Measurements from ENCODE around the gene EAF2. TPM values are rescaled to one million over a fixed set of nuclear protein-coding genes. Genes with fewer than 3 reads are reported as not detected.

Gene EAF2
- total and polyA plus RNA-seq, 4 donors, result 1.5 to 6.6 (median 5.3) TPM

DNA sequence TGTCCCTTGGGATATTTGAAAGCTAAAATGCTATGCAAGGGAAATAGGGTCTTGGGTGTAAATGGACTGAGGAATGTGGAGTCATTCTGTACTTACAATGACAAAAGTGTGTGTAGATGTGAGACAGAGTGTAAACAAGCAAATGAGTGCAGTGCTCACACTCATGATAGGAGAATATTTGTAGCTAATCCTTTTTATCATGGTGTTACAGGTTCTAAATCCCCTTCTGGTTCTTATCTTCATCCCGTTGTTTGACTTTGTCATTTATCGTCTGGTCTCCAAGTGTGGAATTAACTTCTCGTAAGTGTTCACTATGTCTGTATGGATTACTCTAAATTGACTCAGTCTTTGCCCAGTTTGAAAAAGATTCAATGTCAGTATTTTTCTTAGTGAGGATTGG is 89.7 kb downstream of the EAF2 start (continued):
- TF ChIP-seq, protein P1, sequence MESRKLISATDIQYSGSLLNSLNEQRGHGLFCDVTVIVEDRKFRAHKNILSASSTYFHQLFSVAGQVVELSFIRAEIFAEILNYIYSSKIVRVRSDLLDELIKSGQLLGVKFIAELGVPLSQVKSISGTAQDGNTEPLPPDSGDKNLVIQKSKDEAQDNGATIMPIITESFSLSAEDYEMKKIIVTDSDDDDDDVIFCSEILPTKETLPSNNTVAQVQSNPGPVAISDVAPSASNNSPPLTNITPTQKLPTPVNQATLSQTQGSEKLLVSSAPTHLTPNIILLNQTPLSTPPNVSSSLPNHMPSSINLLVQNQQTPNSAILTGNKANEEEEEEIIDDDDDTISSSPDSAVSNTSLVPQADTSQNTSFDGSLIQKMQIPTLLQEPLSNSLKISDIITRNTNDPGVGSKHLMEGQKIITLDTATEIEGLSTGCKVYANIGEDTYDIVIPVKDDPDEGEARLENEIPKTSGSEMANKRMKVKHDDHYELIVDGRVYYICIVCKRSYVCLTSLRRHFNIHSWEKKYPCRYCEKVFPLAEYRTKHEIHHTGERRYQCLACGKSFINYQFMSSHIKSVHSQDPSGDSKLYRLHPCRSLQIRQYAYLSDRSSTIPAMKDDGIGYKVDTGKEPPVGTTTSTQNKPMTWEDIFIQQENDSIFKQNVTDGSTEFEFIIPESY (IDR thresholded peaks at IDR 0.05), result no peak
- TF ChIP-seq, protein P2, sequence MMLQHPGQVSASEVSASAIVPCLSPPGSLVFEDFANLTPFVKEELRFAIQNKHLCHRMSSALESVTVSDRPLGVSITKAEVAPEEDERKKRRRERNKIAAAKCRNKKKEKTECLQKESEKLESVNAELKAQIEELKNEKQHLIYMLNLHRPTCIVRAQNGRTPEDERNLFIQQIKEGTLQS (IDR thresholded peaks at IDR 0.05), result no peak
- no peak for TF ChIP-seq EGR1 (IDR thresholded peaks at IDR 0.05; ENCODE audit: low read depth in 2 of 2)
- TF ChIP-seq, protein P3, sequence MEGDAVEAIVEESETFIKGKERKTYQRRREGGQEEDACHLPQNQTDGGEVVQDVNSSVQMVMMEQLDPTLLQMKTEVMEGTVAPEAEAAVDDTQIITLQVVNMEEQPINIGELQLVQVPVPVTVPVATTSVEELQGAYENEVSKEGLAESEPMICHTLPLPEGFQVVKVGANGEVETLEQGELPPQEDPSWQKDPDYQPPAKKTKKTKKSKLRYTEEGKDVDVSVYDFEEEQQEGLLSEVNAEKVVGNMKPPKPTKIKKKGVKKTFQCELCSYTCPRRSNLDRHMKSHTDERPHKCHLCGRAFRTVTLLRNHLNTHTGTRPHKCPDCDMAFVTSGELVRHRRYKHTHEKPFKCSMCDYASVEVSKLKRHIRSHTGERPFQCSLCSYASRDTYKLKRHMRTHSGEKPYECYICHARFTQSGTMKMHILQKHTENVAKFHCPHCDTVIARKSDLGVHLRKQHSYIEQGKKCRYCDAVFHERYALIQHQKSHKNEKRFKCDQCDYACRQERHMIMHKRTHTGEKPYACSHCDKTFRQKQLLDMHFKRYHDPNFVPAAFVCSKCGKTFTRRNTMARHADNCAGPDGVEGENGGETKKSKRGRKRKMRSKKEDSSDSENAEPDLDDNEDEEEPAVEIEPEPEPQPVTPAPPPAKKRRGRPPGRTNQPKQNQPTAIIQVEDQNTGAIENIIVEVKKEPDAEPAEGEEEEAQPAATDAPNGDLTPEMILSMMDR (IDR thresholded peaks at IDR 0.05; ENCODE audit: low read depth, low read length, missing input control), result no peak
- no peak for TF ChIP-seq JUND (IDR thresholded peaks at IDR 0.05)
- TF ChIP-seq HNF4G (IDR thresholded peaks at IDR 0.05), result no peak
- TF ChIP-seq TAF1 (conservative IDR thresholded peaks at IDR 0.05), result no peak
- TF ChIP-seq FOXA2 (IDR thresholded peaks at IDR 0.05), result no peak
- no peak for TF ChIP-seq YY1 (IDR thresholded peaks at IDR 0.05)
- TF ChIP-seq FOXA1 (IDR thresholded peaks at IDR 0.05), result no peak

DNA sequence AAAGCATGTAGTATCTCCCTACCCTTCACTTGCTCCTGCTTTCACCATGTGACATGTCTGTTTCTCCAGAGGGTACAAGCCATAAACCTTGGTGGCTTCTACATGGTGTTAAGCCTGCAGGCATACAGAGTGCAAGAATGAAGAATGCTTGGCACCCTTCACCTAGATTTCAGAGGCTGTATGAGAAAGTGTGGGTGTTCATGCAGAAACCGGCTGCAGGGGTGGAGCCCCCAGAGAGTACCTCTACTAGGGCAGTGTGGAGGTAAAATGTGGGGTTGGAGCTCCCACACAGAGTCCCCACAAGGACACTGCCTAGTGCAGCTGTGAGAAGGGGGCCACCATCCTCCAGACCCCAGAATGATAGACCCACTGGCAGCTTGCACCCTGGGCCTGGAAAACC is 91.4 kb downstream of the EAF2 start:
- H3K4me1 ChIP-seq (ENCODE audit: control insufficient read depth in 4 of 4, insufficient read depth in 4 of 4, low read length in 3 of 4), result no peaks in the 10 kb centered on the region
- WGBS, result 94% methylated on average over 1 of the region's 1 CpG
- TF ChIP-seq, protein P4, sequence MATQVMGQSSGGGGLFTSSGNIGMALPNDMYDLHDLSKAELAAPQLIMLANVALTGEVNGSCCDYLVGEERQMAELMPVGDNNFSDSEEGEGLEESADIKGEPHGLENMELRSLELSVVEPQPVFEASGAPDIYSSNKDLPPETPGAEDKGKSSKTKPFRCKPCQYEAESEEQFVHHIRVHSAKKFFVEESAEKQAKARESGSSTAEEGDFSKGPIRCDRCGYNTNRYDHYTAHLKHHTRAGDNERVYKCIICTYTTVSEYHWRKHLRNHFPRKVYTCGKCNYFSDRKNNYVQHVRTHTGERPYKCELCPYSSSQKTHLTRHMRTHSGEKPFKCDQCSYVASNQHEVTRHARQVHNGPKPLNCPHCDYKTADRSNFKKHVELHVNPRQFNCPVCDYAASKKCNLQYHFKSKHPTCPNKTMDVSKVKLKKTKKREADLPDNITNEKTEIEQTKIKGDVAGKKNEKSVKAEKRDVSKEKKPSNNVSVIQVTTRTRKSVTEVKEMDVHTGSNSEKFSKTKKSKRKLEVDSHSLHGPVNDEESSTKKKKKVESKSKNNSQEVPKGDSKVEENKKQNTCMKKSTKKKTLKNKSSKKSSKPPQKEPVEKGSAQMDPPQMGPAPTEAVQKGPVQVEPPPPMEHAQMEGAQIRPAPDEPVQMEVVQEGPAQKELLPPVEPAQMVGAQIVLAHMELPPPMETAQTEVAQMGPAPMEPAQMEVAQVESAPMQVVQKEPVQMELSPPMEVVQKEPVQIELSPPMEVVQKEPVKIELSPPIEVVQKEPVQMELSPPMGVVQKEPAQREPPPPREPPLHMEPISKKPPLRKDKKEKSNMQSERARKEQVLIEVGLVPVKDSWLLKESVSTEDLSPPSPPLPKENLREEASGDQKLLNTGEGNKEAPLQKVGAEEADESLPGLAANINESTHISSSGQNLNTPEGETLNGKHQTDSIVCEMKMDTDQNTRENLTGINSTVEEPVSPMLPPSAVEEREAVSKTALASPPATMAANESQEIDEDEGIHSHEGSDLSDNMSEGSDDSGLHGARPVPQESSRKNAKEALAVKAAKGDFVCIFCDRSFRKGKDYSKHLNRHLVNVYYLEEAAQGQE (IDR thresholded peaks at IDR 0.05), result no peak
- TF ChIP-seq YY1 (IDR thresholded peaks at IDR 0.05), result no peak
- TF ChIP-seq, protein P2 (IDR thresholded peaks at IDR 0.05), result no peak
- TF ChIP-seq NR2F2 (IDR thresholded peaks at IDR 0.05), result no peak
- no peak overlapping the region for H3K4me3 ChIP-seq (ENCODE audit: low read depth in 1 of 3, low read length in 3 of 3)
- peaks cover 0 to 1% (median 0%) of the 10 kb centered on the region in 4 donors for H3K36me3 ChIP-seq (ENCODE audit: control insufficient read depth in 4 of 4, insufficient read depth in 3 of 4, low read depth in 1 of 4, low read length in 3 of 4)
- H3K9ac ChIP-seq (ENCODE audit: low read depth in 1 of 2, low read length in 2 of 2), result no peak overlapping the region
- no peak for DNase-seq (ENCODE audit: low spot score)
- no peaks in the 10 kb centered on the region for H3K27me3 ChIP-seq (ENCODE audit: control insufficient read depth in 4 of 4, insufficient read depth in 4 of 4, low read length in 3 of 4)
- no peaks in the 10 kb centered on the region for H3K9me3 ChIP-seq (ENCODE audit: control insufficient read depth in 4 of 4, low read length in 3 of 4)
- H3K27ac ChIP-seq (ENCODE audit: low read depth in 1 of 2, low read length in 2 of 2), result no peak overlapping the region

Other genes starting within 250 kb of the EAF2 start
- gene FBXO40, start 241.8 kb upstream of the EAF2 start, total RNA-seq, result under 1 TPM; 0.05 to 0.08 TPM
- gene FBXO40, start 241.8 kb upstream of the EAF2 start, polyA plus RNA-seq, result not detected
- gene HCLS1, start 174.3 kb upstream of the EAF2 start, total RNA-seq, result 10 to 100 TPM; 17.2 to 39.8 TPM
- 10 to 100 TPM; 18.5 to 26.6 TPM for gene HCLS1, start 174.3 kb upstream of the EAF2 start, polyA plus RNA-seq
- 10 to 100 TPM; 29.1 to 58.8 TPM for gene GOLGB1, start 85.5 kb upstream of the EAF2 start, total RNA-seq
- gene GOLGB1, start 85.5 kb upstream of the EAF2 start, polyA plus RNA-seq, result 10 to 100 TPM; 10.1 to 36.8 TPM
- gene IQCB1, start 149 bp upstream of the EAF2 start, total RNA-seq, result 10 to 100 TPM; 13.1 to 14.0 TPM
- gene IQCB1, start 149 bp upstream of the EAF2 start, polyA plus RNA-seq, result 1 to 10 TPM; 2.8 to 5.7 TPM
- gene SLC15A2, start 59.2 kb downstream of the EAF2 start, total RNA-seq, result 1 to 10 TPM in 1 of 2 donors, under 1 TPM in 1; 0.79 to 2.3 TPM
- gene SLC15A2, start 59.2 kb downstream of the EAF2 start, polyA plus RNA-seq, result under 1 TPM; 0.20 to 0.32 TPM
- gene ILDR1, start 187.0 kb downstream of the EAF2 start, total RNA-seq, result 1 to 10 TPM in 1 of 2 donors, under 1 TPM in 1; 0.17 to 1.7 TPM
- under 1 TPM; 0.07 to 0.21 TPM for gene ILDR1, start 187.0 kb downstream of the EAF2 start, polyA plus RNA-seq
- gene CD86, start 220.2 kb downstream of the EAF2 start, total RNA-seq, result 1 to 10 TPM; 2.9 to 4.0 TPM
- 1 to 10 TPM; 1.7 to 2.3 TPM for gene CD86, start 220.2 kb downstream of the EAF2 start, polyA plus RNA-seq